Astrocyte (in vitro differentiated cells and primary cell): ENCODE measurements around the gene ARHGAP12. TPM values are rescaled to one million over a fixed set of nuclear protein-coding genes. Genes with fewer than 3 reads are reported as not detected.

Experiments used
- DNase-seq: peaks from one replicate; pipeline ENCODE4 v3.0.0-alpha.2; 2010; ENCODE audit warnings: low read depth
- FAIRE-seq: peaks from 2 replicates; lab custom pipeline; 2011; peaks lifted over from hg19 to GRCh38; lab: Jason Lieb, UNC
- H2AFZ ChIP-seq: 2 replicates; pipeline ENCODE4 v1.6.0; 2012; ENCODE audit warnings: low read depth, low read length, inconsistent platforms
- H3K27ac ChIP-seq: 2 replicates; pipeline ENCODE4 v1.5.1; 2011; ENCODE audit warnings: low read depth, low read length, inconsistent platforms
- H3K27me3 ChIP-seq: 2 replicates; pipeline ENCODE4 v1.6.0; 2011; ENCODE audit warnings: low read length, inconsistent platforms; ENCODE audit not compliant: insufficient read depth
- H3K36me3 ChIP-seq: 2 replicates; pipeline ENCODE4 v1.5.1; 2011; ENCODE audit warnings: low read length, inconsistent platforms; ENCODE audit not compliant: insufficient read depth
- H3K4me1 ChIP-seq: 2 replicates; pipeline ENCODE4 v1.5.1; 2011; ENCODE audit warnings: low read length, inconsistent platforms; ENCODE audit not compliant: insufficient read depth
- H3K4me2 ChIP-seq: 2 replicates; pipeline ENCODE4 v1.6.0; 2012; ENCODE audit warnings: low read length, inconsistent platforms
- H3K4me3 ChIP-seq: 2 replicates; pipeline ENCODE4 v1.5.1; 2011; ENCODE audit warnings: low read depth, mild to moderate bottlenecking, low read length, inconsistent platforms; ENCODE audit not compliant: insufficient read depth
- H3K79me2 ChIP-seq: 2 replicates; pipeline ENCODE4 v1.6.0; 2012; ENCODE audit warnings: mild to moderate bottlenecking, low read length, inconsistent platforms; ENCODE audit not compliant: insufficient read depth
- H3K9ac ChIP-seq: 2 replicates; pipeline ENCODE4 v1.6.0; 2012; ENCODE audit warnings: mild to moderate bottlenecking, low read length, inconsistent platforms
- H3K9me3 ChIP-seq: 2 replicates; pipeline ENCODE4 v1.5.1; 2012; ENCODE audit warnings: low read depth, mild to moderate bottlenecking, low read length, inconsistent platforms; ENCODE audit not compliant: insufficient read depth
- H4K20me1 ChIP-seq: 2 replicates; pipeline ENCODE4 v1.6.0; 2012; ENCODE audit warnings: low read length, inconsistent platforms; ENCODE audit not compliant: insufficient read depth
- H3K27ac Mint-ChIP-seq: one replicate; pipeline ENCODE4 v1.8.0; 2021; ENCODE audit warnings: mild to moderate bottlenecking, mixed read lengths; ENCODE audit not compliant: unreplicated experiment
- H3K27me3 Mint-ChIP-seq: one replicate; pipeline ENCODE4 v1.8.0; 2021; ENCODE audit warnings: low read depth, mixed read lengths; ENCODE audit not compliant: unreplicated experiment
- H3K36me3 Mint-ChIP-seq: one replicate; pipeline ENCODE4 v1.8.0; 2021; ENCODE audit warnings: low read depth, mixed read lengths; ENCODE audit not compliant: unreplicated experiment
- H3K4me1 Mint-ChIP-seq: one replicate; pipeline ENCODE4 v1.8.0; 2021; ENCODE audit warnings: low read depth, mixed read lengths; ENCODE audit not compliant: unreplicated experiment
- H3K4me3 Mint-ChIP-seq: one replicate; pipeline ENCODE4 v1.8.0; 2021; ENCODE audit warnings: mild to moderate bottlenecking, moderate library complexity, mixed read lengths; ENCODE audit not compliant: unreplicated experiment
- H3K9me3 Mint-ChIP-seq: one replicate; pipeline ENCODE4 v1.8.0; 2021; ENCODE audit warnings: mild to moderate bottlenecking, mixed read lengths; ENCODE audit not compliant: unreplicated experiment
- EZH2 ChIP-seq: IDR thresholded peaks from 2 replicates; pipeline ENCODE4 v1.6.1; 2012; ENCODE audit warnings: mild to moderate bottlenecking, low read length, inconsistent platforms; ENCODE audit not compliant: insufficient read depth
- total RNA-seq: library from RNA; stranded (reverse); gene quantifications from 2 replicates; pipeline ENCODE4 v1.2.1, GENCODE V29; 2021
- TF ChIP-seq, protein P1 (sequence below): IDR thresholded peaks from 2 replicates; pipeline ENCODE4 v1.5.1; 2011; ENCODE audit warnings: low read depth, mild to moderate bottlenecking, inconsistent platforms, low read length, moderate library complexity; ENCODE audit not compliant: insufficient read depth

Gene ARHGAP12
- total RNA-seq, 1 donor from 2014 or later = 24.9 TPM

DNA sequence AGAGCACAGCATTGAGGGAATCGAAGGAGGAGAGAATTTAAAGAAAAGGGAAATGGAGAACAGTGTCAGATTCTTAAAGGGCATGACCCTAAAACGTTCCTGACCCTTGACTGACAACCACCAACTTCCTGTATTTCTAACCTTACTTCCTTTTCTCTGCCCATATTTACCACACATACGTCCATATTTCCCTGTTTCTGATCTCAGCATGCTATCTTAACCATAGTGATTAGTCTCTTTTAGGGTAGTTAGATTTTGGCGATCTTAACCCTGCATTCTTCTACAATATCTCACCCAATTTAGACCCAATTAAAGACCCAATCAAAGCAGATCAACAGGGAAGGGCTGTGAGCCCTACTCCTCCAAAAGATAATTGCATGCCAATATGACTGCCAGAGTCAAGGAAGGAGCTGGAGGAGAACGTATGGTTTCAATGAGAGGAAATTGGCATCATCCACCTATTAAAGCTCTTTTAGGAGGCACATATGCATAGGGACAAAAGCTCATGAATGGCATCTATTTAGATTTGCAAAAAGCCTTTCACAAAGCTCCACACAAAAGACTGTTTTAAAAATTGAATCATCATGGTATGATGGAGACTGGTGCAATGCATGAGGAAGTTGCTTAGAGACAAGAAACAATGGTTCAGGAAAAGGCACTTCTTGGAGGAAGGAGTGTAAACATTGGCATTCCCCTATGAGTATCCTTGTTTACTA, 49.0 kb upstream of the ARHGAP12 start:
- Histone ChIP-seq H3K4me2 (peak overlapping the region; percentile 7), H4K20me1 (no peaks in the 10 kb centered on the region), H3K9ac (no peak overlapping the region), H3K9me3 (peaks cover 3% of the 10 kb centered on the region), H3K79me2 (no peaks in the 10 kb centered on the region), H3K27ac (peak overlapping the region; percentile 8), H3K4me3 (no peak overlapping the region), H3K36me3 (no peaks in the 10 kb centered on the region), H3K4me1 (peaks cover 16% of the 10 kb centered on the region), H3K27me3 (no peaks in the 10 kb centered on the region), H2AFZ (peak overlapping the region; percentile 32)
- Mint-ChIP-seq H3K27ac (peak overlapping the region; percentile 11), H3K4me1 (peaks cover 15% of the 10 kb centered on the region), H3K9me3 (no peaks in the 10 kb centered on the region), H3K36me3 (peaks cover 5% of the 10 kb centered on the region), H3K4me3 (no peak overlapping the region), H3K27me3 (no peaks in the 10 kb centered on the region)
- FAIRE-seq = no peak
- TF ChIP-seq, protein P1, sequence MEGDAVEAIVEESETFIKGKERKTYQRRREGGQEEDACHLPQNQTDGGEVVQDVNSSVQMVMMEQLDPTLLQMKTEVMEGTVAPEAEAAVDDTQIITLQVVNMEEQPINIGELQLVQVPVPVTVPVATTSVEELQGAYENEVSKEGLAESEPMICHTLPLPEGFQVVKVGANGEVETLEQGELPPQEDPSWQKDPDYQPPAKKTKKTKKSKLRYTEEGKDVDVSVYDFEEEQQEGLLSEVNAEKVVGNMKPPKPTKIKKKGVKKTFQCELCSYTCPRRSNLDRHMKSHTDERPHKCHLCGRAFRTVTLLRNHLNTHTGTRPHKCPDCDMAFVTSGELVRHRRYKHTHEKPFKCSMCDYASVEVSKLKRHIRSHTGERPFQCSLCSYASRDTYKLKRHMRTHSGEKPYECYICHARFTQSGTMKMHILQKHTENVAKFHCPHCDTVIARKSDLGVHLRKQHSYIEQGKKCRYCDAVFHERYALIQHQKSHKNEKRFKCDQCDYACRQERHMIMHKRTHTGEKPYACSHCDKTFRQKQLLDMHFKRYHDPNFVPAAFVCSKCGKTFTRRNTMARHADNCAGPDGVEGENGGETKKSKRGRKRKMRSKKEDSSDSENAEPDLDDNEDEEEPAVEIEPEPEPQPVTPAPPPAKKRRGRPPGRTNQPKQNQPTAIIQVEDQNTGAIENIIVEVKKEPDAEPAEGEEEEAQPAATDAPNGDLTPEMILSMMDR = no peak
- no peak for TF ChIP-seq EZH2
- DNase-seq = peak; percentile 52

DNA sequence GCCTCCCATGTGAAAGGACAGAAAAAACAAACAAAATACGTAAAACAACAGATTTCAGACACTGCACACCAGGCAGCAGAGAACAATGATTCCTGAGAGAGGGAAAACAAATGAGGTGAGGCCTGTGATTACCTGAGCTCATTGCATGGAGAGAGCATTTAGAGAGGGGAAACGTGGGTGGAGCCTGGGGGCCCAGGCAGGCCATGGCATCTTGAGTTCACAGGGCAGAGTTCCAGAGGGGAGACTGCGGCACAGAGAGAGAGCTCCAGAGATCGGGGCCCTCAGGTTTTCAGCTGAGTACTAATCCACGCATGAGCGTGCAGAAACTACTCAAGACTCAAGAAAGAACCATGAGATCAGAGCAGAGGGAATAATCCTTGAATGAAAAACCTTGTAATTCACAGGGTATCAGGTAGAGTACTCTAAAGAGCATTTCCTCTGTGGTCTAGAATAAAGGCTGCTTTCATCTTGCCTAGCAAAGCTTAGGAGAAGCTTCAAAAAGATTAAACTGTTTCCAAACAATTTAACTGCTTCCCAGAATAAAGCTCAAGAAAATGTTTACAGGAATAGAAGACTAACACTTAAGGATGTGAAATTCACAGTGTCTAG, 46.6 kb upstream of the ARHGAP12 start:
- Histone ChIP-seq H3K27me3 (no peaks in the 10 kb centered on the region), H3K79me2 (no peaks in the 10 kb centered on the region), H3K9me3 (no peaks in the 10 kb centered on the region), H3K9ac (no peak overlapping the region), H3K4me2 (no peak overlapping the region), H2AFZ (no peak overlapping the region), H3K4me1 (peaks cover 16% of the 10 kb centered on the region), H3K4me3 (no peak overlapping the region), H3K27ac (no peak overlapping the region), H3K36me3 (no peaks in the 10 kb centered on the region), H4K20me1 (no peaks in the 10 kb centered on the region)
- DNase-seq (no peak), FAIRE-seq (no peak)
- TF ChIP-seq EZH2 = no peak
- TF ChIP-seq, protein P1 = no peak
- Mint-ChIP-seq H3K4me3 (no peak overlapping the region), H3K36me3 (no peaks in the 10 kb centered on the region), H3K9me3 (no peaks in the 10 kb centered on the region), H3K4me1 (peaks cover 15% of the 10 kb centered on the region), H3K27me3 (no peaks in the 10 kb centered on the region), H3K27ac (no peak overlapping the region)
